ENCODE data around the gene UGT2B7. TPM values are rescaled to one million over a fixed set of nuclear protein-coding genes. Genes with fewer than 3 reads are reported as not detected.

The UGT2B7 gene
- total and polyA plus RNA-seq, 2 of the 13 experiments (the other 11 are each of a cell fraction or from before 2014, with no cell fraction given), result 26.8 to 41.8 TPM

- TF ChIP-seq AHDC1 (CRISPR knock-in tag; IDR thresholded peaks at IDR 0.05; ENCODE audit: borderline replicate concordance) (peak; percentile 87; the same call in 1 of the 2 replicates), RARA (CRISPR knock-in tag; IDR thresholded peaks at IDR 0.05) (peak; percentile 75), JUNB (CRISPR knock-in tag; IDR thresholded peaks at IDR 0.05; ENCODE audit: borderline replicate concordance) (peak; percentile 56; the same call in 1 of the 2 replicates), ZNF331 (CRISPR knock-in tag; IDR thresholded peaks at IDR 0.05) (peak; percentile 50; the same call in 1 of the 2 replicates), ZNF549 (CRISPR knock-in tag; IDR thresholded peaks at IDR 0.05) (no peak), ATF3 (CRISPR knock-in tag; IDR thresholded peaks at IDR 0.05) (peak; percentile 33; the same call in 1 of the 2 replicates), MED1 (CRISPR knock-in tag; IDR thresholded peaks at IDR 0.05) (peak; percentile 95), SIX1 (CRISPR knock-in tag; IDR thresholded peaks at IDR 0.05; ENCODE audit: borderline replicate concordance) (peak; percentile 77; the same call in 1 of the 2 replicates), HMGXB4 (CRISPR knock-in tag; IDR thresholded peaks at IDR 0.05; ENCODE audit: borderline replicate concordance in 1 of 2, low read depth in 1 of 2) (peak in 1 of 2 experiments; percentile 45; a peak in 1 of 4 replicates), POLR2AphosphoS5 (IDR thresholded peaks at IDR 0.05; ENCODE audit: low read depth, low read length) (peak; percentile 53), REPIN1 (CRISPR knock-in tag; IDR thresholded peaks at IDR 0.05; ENCODE audit: borderline replicate concordance, low read depth) (peak; percentile 64; the same call in 1 of the 2 replicates), ZNF646 (CRISPR knock-in tag; IDR thresholded peaks at IDR 0.05) (no peak), KAT7 (CRISPR knock-in tag; IDR thresholded peaks at IDR 0.05; ENCODE audit: borderline replicate concordance) (peak; percentile 22; the same call in 1 of the 2 replicates), ZNF20 (CRISPR knock-in tag; IDR thresholded peaks at IDR 0.05) (no peak), KAT8 (CRISPR knock-in tag; IDR thresholded peaks at IDR 0.05) (peak; percentile 63; the same call in 1 of the 2 replicates)
These were observed at the start of gene UGT2B7 (continued) for GRCh38 chr4:69096111-69096656.
